ENCODE data around the gene RGL4. TPM values are rescaled to one million over a fixed set of nuclear protein-coding genes. Genes with fewer than 3 reads are reported as not detected.

The RGL4 gene
- total RNA-seq, 3 donors from 2014 or later (not counting 1 experiment from before 2014, with no cell fraction given): 11.6 to 14.5 (median 12.7) TPM

GRCh38 chr22:23715806-23716375 lies 25.1 kb downstream of the RGL4 start:
- peak overlapping the region; percentile 79 for H3K4me3 ChIP-seq (ENCODE audit: low read length)
- H3K27ac Mint-ChIP-seq: peak overlapping the region; percentile 75 to 88
- ATAC-seq (peak in 1 of 3 donors; percentile 10), DNase-seq (no peak)
- TF ChIP-seq CTCF (IDR thresholded peaks at IDR 0.05): no peak
- H3K36me3 ChIP-seq (ENCODE audit: control insufficient read depth, insufficient read depth, low read length): peaks cover 25% of the 10 kb centered on the region
- 51% methylated on average over 17 of the region's 18 CpGs for WGBS (ENCODE audit: insufficient coverage)
- peaks cover 19 to 30% of the 10 kb centered on the region in 2 donors for H3K4me1 Mint-ChIP-seq
- H3K27ac ChIP-seq (ENCODE audit: low read length): no peak overlapping the region
- no peaks in the 10 kb centered on the region for H3K9me3 ChIP-seq (ENCODE audit: control insufficient read depth, insufficient read depth, low read length)
- peaks cover 7% of the 10 kb centered on the region for H3K36me3 Mint-ChIP-seq
- no peaks in the 10 kb centered on the region for H3K27me3 Mint-ChIP-seq (ENCODE audit: low read depth in 2 of 2)
- no peaks in the 10 kb centered on the region for H3K9me3 Mint-ChIP-seq
- H3K4me3 Mint-ChIP-seq: peak overlapping the region; percentile 82
- no peaks in the 10 kb centered on the region for H3K27me3 ChIP-seq (ENCODE audit: control insufficient read depth, insufficient read depth, low read length)
- peaks cover 25% of the 10 kb centered on the region for H3K4me1 ChIP-seq (ENCODE audit: control insufficient read depth, insufficient read depth, low read length)
- intact Hi-C loops (cut with micrococcal nuclease): loop anchor here (2.0 kb wide), 1 partner anchor 19 kb away; no protein-coding TSS in a partner anchor

DNA sequence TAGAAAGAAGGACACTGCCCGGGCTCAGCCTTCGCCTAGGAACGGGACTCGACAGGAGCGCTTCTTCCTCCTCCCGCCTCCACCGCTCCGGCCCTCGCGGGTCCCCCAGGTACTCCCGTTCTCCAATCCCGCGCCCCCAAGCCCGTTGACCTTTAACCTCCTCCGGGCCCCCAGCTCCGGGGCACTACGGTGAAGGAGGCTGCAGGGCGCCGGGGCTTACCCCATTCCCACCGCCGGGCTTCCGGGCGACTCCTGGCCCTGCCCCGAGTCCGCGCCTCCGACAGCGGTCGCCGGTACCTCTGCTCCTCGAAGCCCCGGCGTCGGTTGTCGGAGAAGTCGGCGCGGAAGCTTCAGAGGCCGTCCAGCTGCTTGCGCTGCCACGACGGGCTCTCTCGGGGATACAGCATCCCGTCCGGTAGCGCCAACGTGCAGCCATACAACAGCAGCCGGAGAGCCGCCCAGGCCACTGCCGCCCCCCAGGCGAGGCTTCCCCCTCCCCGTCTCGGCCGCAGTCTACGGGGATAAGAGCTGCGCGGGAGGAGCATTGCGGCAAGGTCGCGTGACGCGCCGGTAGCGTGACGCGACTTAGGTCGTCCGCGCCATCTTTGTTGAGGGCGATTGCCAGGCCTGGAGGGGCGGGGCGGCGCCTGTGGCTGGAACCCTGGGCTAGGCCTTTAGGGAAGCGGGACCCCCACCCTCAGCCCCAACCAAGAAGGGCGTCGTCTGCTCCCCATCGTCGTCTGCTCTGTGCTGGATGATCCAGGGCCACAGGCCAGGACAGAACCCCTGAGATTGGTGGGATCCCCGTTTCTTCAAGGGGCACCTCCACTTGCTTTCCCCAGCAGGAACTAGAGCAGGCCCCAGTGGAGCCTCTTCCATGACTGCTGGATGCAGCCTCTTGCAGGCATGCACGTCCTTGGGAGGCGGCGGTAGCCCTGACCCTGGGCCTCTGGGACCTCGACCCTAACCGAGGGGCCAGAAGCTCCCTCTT lies 26.3 kb downstream of the RGL4 start:
- peak overlapping the region; percentile 82 for H3K4me3 Mint-ChIP-seq
- peak overlapping the region; percentile 75 to 88 for H3K27ac Mint-ChIP-seq
- no peaks in the 10 kb centered on the region for H3K36me3 Mint-ChIP-seq
- peak overlapping the region; percentile 79 for H3K4me3 ChIP-seq (ENCODE audit: low read length)
- no peak for TF ChIP-seq CTCF (IDR thresholded peaks at IDR 0.05)
- peaks cover 19% of the 10 kb centered on the region for H3K36me3 ChIP-seq (ENCODE audit: control insufficient read depth, insufficient read depth, low read length)
- peaks cover 25% of the 10 kb centered on the region for H3K4me1 ChIP-seq (ENCODE audit: control insufficient read depth, insufficient read depth, low read length)
- H3K27me3 Mint-ChIP-seq (ENCODE audit: low read depth in 2 of 2): no peaks in the 10 kb centered on the region
- ATAC-seq (peak; percentile 94 to 96 (median 95)), DNase-seq (peak; percentile 77 to 91)
- 6% methylated on average over 84 of the region's 84 CpGs for WGBS (ENCODE audit: insufficient coverage)
- H3K27ac ChIP-seq (ENCODE audit: low read length): peak overlapping the region; percentile 68
- no peaks in the 10 kb centered on the region for H3K27me3 ChIP-seq (ENCODE audit: control insufficient read depth, insufficient read depth, low read length)
- intact Hi-C loops (cut with micrococcal nuclease): loop anchor here (2.0 kb wide), 1 partner anchor 20 kb away; no protein-coding TSS in a partner anchor
- no peaks in the 10 kb centered on the region for H3K9me3 Mint-ChIP-seq
- H3K4me1 Mint-ChIP-seq: peaks cover 16 to 26% of the 10 kb centered on the region in 2 donors
- H3K9me3 ChIP-seq (ENCODE audit: control insufficient read depth, insufficient read depth, low read length): no peaks in the 10 kb centered on the region

DNA sequence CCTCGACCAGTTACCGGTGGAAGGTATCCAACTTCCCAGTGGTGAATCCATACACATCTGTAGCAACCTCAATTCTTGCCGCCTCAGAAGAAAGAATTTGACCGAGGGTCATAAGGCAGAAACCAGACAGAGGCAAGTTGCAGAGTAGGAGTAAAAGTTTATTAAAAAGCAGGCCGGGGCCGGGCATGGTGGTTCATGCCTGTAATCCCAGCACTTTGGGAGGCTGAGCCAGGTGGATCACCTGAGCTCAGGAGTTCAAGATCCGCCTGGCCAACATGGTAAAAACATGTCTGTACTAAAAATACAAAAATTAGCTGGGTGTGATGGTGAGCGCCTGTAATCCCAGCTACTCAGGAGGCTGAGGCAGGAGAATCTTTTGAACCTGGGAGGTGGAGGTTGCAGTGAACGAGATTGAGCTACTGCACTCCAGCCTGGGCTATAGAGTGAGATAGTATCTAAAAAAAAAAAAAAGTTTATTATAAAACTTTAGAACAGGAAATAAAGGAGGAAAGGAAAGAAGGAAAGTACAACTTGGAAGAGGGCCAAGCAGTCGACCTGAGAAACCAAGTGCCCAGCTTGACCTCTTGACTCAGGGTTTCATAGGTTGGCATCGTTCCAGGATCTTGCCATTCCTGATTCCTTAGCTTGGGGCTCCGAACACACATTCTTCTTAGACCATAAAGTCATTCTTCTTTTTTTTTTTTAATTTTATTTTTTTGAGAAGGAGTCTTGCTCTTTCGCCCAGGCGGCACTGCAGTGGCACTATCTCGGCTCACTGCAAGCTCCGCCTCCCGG lies 27.8 kb downstream of the RGL4 start:
- Mint-ChIP-seq H3K4me3 (no peak overlapping the region), H3K27ac (no peak overlapping the region), H3K27me3 (ENCODE audit: low read depth in 2 of 2) (no peaks in the 10 kb centered on the region), H3K9me3 (no peaks in the 10 kb centered on the region), H3K4me1 (peaks cover 16 to 26% of the 10 kb centered on the region in 2 donors), H3K36me3 (no peaks in the 10 kb centered on the region)
- no peaks in the 10 kb centered on the region for H3K27me3 ChIP-seq (ENCODE audit: control insufficient read depth, insufficient read depth, low read length)
- no peak overlapping the region for H3K4me3 ChIP-seq (ENCODE audit: low read length)
- no peak for ATAC-seq
- TF ChIP-seq CTCF (IDR thresholded peaks at IDR 0.05): no peak
- DNase-seq: no peak
- no peaks in the 10 kb centered on the region for H3K9me3 ChIP-seq (ENCODE audit: control insufficient read depth, insufficient read depth, low read length)
- H3K27ac ChIP-seq (ENCODE audit: low read length): no peak overlapping the region
- intact Hi-C loops (cut with micrococcal nuclease): no loop called here
- peaks cover 25% of the 10 kb centered on the region for H3K4me1 ChIP-seq (ENCODE audit: control insufficient read depth, insufficient read depth, low read length)
- H3K36me3 ChIP-seq (ENCODE audit: control insufficient read depth, insufficient read depth, low read length): peaks cover 8% of the 10 kb centered on the region
- WGBS (ENCODE audit: insufficient coverage): 91% methylated on average over 17 of the region's 17 CpGs
